ENCODE measurements around the gene SLC35E1.

Gene SLC35E1

DNA sequence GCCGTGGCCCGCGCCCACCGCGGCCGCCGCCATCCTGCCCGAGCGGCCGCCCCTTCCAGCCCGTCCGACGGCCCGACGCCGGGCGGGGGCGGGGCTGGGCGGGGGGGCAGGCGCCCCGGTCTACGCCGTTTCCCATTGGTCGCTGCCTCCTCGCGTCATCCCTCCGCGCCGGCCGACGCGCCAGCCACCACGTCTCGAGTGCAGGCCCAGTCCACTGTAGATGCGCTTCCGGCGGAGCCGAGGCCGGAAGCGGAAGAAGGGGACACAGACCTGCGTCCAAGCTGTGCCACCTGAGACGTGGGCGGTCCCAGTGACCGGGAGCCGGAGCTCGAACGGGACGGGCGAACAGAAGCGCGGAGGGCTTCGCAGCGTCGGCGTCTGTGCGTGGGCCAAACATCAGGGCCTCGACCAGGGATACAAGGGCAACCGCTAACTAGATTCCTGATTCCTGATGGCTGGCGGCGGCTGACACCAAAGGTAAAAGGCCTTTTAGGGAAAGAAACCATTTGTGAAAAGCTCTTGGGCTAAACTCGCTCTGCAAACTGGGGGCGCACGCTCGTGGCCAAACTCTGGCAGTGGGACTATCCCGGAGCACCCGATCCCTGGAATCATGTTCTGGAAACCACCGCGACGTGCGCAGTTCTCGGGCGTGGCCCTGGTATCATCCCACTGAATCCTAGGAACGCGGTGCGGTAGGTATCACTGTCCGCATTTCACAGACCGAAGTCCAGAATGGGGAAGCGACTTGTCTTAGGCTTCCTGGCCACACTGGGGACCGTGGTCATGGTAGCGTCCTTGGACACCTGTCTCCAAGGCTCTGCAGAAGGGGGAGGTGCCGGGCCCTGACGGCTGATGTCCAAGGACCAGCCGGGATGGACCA, at the start of gene SLC35E1:
Gene SLC35E1, minus strand, starts transcription at position 84 of the 880 bp plus-strand sequence. Its CDS starts 51 bp downstream, at position 33.
- peaks cover 57% of the 10 kb centered on the region for H3K36me3 ChIP-seq
- H3K27me3 ChIP-seq (ENCODE audit: insufficient read depth, low read depth, severe bottlenecking) = no peaks in the 10 kb centered on the region
- peak; percentile 96 for DNase-seq
- TF ChIP-seq, protein P1, sequence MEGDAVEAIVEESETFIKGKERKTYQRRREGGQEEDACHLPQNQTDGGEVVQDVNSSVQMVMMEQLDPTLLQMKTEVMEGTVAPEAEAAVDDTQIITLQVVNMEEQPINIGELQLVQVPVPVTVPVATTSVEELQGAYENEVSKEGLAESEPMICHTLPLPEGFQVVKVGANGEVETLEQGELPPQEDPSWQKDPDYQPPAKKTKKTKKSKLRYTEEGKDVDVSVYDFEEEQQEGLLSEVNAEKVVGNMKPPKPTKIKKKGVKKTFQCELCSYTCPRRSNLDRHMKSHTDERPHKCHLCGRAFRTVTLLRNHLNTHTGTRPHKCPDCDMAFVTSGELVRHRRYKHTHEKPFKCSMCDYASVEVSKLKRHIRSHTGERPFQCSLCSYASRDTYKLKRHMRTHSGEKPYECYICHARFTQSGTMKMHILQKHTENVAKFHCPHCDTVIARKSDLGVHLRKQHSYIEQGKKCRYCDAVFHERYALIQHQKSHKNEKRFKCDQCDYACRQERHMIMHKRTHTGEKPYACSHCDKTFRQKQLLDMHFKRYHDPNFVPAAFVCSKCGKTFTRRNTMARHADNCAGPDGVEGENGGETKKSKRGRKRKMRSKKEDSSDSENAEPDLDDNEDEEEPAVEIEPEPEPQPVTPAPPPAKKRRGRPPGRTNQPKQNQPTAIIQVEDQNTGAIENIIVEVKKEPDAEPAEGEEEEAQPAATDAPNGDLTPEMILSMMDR (IDR thresholded peaks at IDR 0.05; ENCODE audit: low read depth, low read length) = no peak
- no peaks in the 10 kb centered on the region for H3K9me3 ChIP-seq (ENCODE audit: severe bottlenecking)
- H3K4me3 ChIP-seq (ENCODE audit: low read depth, low read length) = peak within 1 kb of the TSS; percentile 84
- H3K27ac ChIP-seq = peak within 1 kb of the TSS; percentile 80

DNA sequence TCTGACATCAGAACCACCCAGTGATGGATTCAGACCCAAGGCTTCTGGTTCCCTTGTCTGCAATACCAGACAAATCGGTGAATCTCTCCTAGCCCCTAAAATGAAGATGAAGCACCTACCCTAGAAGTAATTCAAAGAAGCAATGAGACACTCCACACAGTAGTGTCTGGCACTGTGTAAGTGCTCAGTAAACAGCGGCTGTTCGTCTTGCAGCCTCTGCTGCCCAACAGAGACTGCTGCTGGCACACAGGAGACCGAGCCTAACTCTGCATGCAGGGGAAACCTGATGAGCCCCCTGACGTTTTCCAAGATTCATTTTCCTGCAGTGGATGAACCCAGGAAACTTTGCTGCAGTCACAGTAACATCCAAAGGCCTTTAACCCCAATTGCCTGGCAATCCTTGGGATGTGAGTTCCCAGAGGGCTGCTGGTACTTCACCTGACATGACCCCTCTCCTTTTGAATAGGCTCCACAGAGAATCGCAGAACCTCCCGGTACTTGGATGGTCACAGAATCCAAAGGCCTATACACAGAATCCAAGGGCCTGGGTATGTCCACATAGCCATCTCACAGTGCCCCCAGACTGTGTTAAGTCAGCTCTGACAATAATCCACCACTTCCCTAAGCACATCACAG, 49.1 kb upstream of the SLC35E1 start:
- TF ChIP-seq, protein P1 (IDR thresholded peaks at IDR 0.05; ENCODE audit: low read depth, low read length) = no peak
- peaks cover 29% of the 10 kb centered on the region for H3K36me3 ChIP-seq
- no peaks in the 10 kb centered on the region for H3K9me3 ChIP-seq (ENCODE audit: severe bottlenecking)
- no peak for DNase-seq
- no peak overlapping the region for H3K4me3 ChIP-seq (ENCODE audit: low read depth, low read length)
- H3K27me3 ChIP-seq (ENCODE audit: insufficient read depth, low read depth, severe bottlenecking) = no peaks in the 10 kb centered on the region
- H3K27ac ChIP-seq = no peak overlapping the region

DNA sequence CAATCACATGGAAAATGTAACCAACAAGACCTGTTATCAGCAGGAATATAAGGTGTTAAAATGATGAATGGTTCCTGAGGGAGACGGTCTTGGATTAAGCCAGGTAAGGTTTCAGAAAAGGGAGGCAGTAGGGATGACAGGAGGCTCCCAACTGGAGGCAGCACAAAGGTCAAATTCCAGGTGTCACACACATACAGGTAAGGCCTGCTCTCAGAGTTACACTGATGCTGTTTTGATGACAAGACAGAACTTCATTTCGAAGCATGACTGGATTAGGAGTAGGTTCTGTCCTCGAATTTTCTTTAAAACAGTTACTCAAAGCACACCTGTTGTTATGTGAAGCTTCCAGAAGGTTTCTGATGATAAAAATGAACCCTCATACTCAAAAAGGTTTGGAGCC, 48.4 kb upstream of the SLC35E1 start:
- Histone ChIP-seq H3K27me3 (ENCODE audit: insufficient read depth, low read depth, severe bottlenecking) (no peaks in the 10 kb centered on the region), H3K27ac (no peak overlapping the region), H3K9me3 (ENCODE audit: severe bottlenecking) (no peaks in the 10 kb centered on the region), H3K36me3 (peaks cover 22% of the 10 kb centered on the region), H3K4me3 (ENCODE audit: low read depth, low read length) (no peak overlapping the region)
- TF ChIP-seq, protein P1 (IDR thresholded peaks at IDR 0.05; ENCODE audit: low read depth, low read length) = no peak
- DNase-seq = no peak

DNA sequence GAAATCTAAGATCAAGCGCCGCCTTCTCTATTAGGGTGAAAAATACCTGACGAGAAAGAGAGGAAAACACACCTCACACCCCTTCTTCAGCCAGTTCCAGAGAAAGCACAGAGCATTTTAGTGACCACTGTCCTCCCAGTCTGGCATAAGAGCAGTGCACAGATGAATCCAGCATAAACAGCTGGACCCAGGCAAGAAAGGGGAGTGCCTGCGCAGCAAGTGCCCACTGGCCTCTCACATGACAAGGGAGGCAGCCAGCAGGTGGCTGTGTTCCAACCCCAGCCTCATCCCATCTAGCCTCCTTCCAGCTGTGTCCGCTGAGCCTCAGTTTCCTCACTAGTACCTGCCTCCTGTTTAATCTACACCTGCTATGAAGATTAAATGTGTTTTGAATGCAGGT, 47.8 kb upstream of the SLC35E1 start:
- TF ChIP-seq, protein P1 (IDR thresholded peaks at IDR 0.05; ENCODE audit: low read depth, low read length) = no peak
- DNase-seq = no peak
- no peak overlapping the region for H3K4me3 ChIP-seq (ENCODE audit: low read depth, low read length)
- H3K9me3 ChIP-seq (ENCODE audit: severe bottlenecking) = no peaks in the 10 kb centered on the region
- no peak overlapping the region for H3K27ac ChIP-seq
- H3K27me3 ChIP-seq (ENCODE audit: insufficient read depth, low read depth, severe bottlenecking) = no peaks in the 10 kb centered on the region
- H3K36me3 ChIP-seq = peaks cover 16% of the 10 kb centered on the region

DNA sequence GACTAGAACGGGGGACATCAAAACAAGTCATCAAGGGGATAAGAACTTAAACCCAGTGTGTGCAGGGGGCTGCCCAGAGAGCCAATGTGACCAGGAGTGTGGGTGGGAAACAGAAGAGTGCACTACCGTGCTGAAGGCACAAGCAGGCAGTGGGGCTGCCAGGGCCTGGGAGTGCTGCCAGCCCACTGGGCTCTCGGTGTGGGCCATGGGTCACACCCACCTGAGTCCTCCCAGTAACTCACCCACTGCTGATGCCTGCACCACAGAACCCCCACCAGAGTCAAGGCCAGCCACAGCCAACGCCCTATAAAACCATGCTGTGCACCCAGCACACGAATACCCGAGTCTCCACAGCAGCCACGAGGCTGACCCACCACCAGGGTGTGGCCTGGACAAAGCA, 47.2 kb upstream of the SLC35E1 start:
- Histone ChIP-seq H3K27me3 (ENCODE audit: insufficient read depth, low read depth, severe bottlenecking) (no peaks in the 10 kb centered on the region), H3K4me3 (ENCODE audit: low read depth, low read length) (no peak overlapping the region), H3K36me3 (peaks cover 10% of the 10 kb centered on the region; the same call in 1 of the 2 replicates), H3K9me3 (ENCODE audit: severe bottlenecking) (no peaks in the 10 kb centered on the region), H3K27ac (no peak overlapping the region)
- no peak for DNase-seq
- TF ChIP-seq, protein P1 (IDR thresholded peaks at IDR 0.05; ENCODE audit: low read depth, low read length) = no peak
